PC-9 (cell line): ENCODE data around the gene CMTM4. TPM values are rescaled to one million over a fixed set of nuclear protein-coding genes. Genes with fewer than 3 reads are reported as not detected.

ENCODE experiments used
- BruUV-seq: library from RNA; stranded (reverse); fragments of 400-500 nt; replicated peaks from 2 replicates; lab custom pipeline; 2021; lab: Mats Ljungman, UMichigan
- CTCF ChIA-PET: fragments of 300-600 bp; sonication (Branson Sonifier 250); formaldehyde crosslinking; loops from one replicate; lab custom pipeline; 2022; ENCODE audit warnings: antibody characterized with exemption; lab: Charles Lee
- POLR2A ChIA-PET: fragments of 300-600 bp; sonication (Branson Sonifier 250); formaldehyde crosslinking; loops from one replicate; lab custom pipeline; 2022; ENCODE audit warnings: antibody characterized with exemption; ENCODE audit not compliant: unreplicated experiment; lab: Charles Lee
- DNase-seq, 2 experiments: peaks; one replicate each; pipeline versions ENCODE4 v3.0.0 to v3.0.0-alpha.2; 2015 to 2022; ENCODE audit warnings: mixed read lengths in 1 of 2
- H2AFZ ChIP-seq: fragments of 200-600 bp; sonication (generic); 2 replicates; pipeline ENCODE4 v1.8.1; 2017; ENCODE audit warnings: antibody characterized with exemption
- H3F3A ChIP-seq: fragments of 200-600 bp; sonication (generic); 2 replicates; pipeline ENCODE4 v1.8.1; 2017; ENCODE audit warnings: antibody characterized with exemption, mild to moderate bottlenecking, low read depth; ENCODE audit not compliant: insufficient read depth
- H3K27ac ChIP-seq: fragments of 200-600 bp; sonication (generic); 2 replicates; pipeline ENCODE4 v1.6.1; 2016; ENCODE audit warnings: mixed run types
- H3K27me3 ChIP-seq: fragments of 200-600 bp; sonication (generic); 2 replicates; pipeline ENCODE4 v1.6.1; 2016; ENCODE audit warnings: low read depth, mixed run types; ENCODE audit not compliant: insufficient read depth
- H3K36me3 ChIP-seq: fragments of 200-600 bp; sonication (generic); 2 replicates; pipeline ENCODE4 v1.6.1; 2016; ENCODE audit warnings: low read depth, mixed run types
- H3K4me1 ChIP-seq: fragments of 200-600 bp; sonication (generic); replicated peaks from 2 replicates; pipeline ENCODE4 v1.6.1; 2016; ENCODE audit warnings: mixed run types; ENCODE audit not compliant: insufficient read depth
- H3K4me2 ChIP-seq: fragments of 200-600 bp; sonication (generic); 2 replicates; pipeline ENCODE4 v1.6.1; 2017; ENCODE audit warnings: mixed run types
- H3K4me3 ChIP-seq: fragments of 200-600 bp; sonication (generic); 2 replicates; pipeline ENCODE4 v1.6.1; 2016; ENCODE audit warnings: mixed run types
- H3K79me2 ChIP-seq: fragments of 200-600 bp; sonication (generic); 2 replicates; pipeline ENCODE4 v1.6.1; 2017; ENCODE audit warnings: low read depth, mixed run types
- H3K9me2 ChIP-seq: fragments of 200-600 bp; sonication (generic); 2 replicates; pipeline ENCODE4 v1.8.1; 2017; ENCODE audit warnings: mild to moderate bottlenecking; ENCODE audit not compliant: insufficient read depth
- H3K9me3 ChIP-seq: fragments of 200-600 bp; sonication (generic); 2 replicates; pipeline ENCODE4 v1.8.1; 2016; ENCODE audit warnings: low read depth; ENCODE audit not compliant: insufficient read depth
- H4K20me1 ChIP-seq: fragments of 200-600 bp; sonication (generic); 2 replicates; pipeline ENCODE4 v1.8.1; 2017; ENCODE audit not compliant: insufficient read depth
- EZH2 ChIP-seq: fragments of 200-600 bp; sonication (generic); IDR thresholded peaks from 2 replicates; pipeline ENCODE4 v1.8.0; 2017; ENCODE audit warnings: antibody characterized with exemption, low read depth
- intact Hi-C: fragments of 100-400 bp; cut with micrococcal nuclease; formaldehyde crosslinking; loops from one replicate; pipeline ENCODE4 v1.10.0; 2022; ENCODE audit not compliant: unreplicated experiment
- total RNA-seq: library from RNA; stranded (reverse); gene quantifications from 2 replicates; pipeline ENCODE4 v1.2.3, GENCODE V29; 2021
- TF ChIP-seq, protein P1 (sequence below): fragments of 200-600 bp; sonication (generic); conservative IDR thresholded peaks from 2 replicates; pipeline ENCODE4 v1.6.1; 2017; ENCODE audit warnings: mixed run types, antibody characterized with exemption, mild to moderate bottlenecking, moderate library complexity

The CMTM4 gene
- total RNA-seq, 1 experiment from 2014 or later, result 81.3 TPM

DNA sequence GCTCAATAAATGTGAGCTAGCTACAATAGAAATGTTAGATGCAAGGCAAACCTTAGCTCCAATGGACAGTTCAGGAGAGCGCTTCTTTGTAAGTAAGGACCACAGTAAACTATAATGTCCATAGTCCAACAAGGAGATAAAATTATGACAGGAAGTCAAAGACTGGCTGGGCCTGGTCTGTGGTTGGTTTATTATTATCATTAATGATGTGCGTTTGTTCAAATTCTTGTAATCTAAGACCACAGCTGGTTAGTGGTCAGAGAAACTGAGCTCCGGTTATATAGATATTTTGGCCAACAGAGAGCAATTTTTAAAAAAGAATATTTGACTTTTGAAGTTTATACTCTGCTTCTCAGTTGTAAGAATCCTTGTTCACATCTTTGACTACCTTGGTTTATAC, 122.0 kb downstream of the CMTM4 start:
- Histone ChIP-seq H3K4me3 (no peak overlapping the region), H4K20me1 (no peaks in the 10 kb centered on the region), H3K9me3 (no peaks in the 10 kb centered on the region), H3K9me2 (no peaks in the 10 kb centered on the region), H3K4me2 (no peak overlapping the region), H3K36me3 (no peaks in the 10 kb centered on the region), H3K27ac (no peak overlapping the region), H2AFZ (no peak overlapping the region), H3F3A (peaks cover 14% of the 10 kb centered on the region), H3K79me2 (no peaks in the 10 kb centered on the region), H3K27me3 (no peaks in the 10 kb centered on the region), H3K4me1 (peaks cover 11% of the 10 kb centered on the region)
- intact Hi-C loops, result no loop called here
- no peak for DNase-seq
- no TSS peak for BruUV-seq
- ChIA-PET CTCF (no interaction called here), POLR2A (interaction anchor here (0.5 to 0.6 kb wide), 2 partner anchors 92 to 524 kb away, joined by 3 to 14 read pairs; no protein-coding TSS in a partner anchor)
- TF ChIP-seq EZH2, result no peak
- TF ChIP-seq, protein P1, sequence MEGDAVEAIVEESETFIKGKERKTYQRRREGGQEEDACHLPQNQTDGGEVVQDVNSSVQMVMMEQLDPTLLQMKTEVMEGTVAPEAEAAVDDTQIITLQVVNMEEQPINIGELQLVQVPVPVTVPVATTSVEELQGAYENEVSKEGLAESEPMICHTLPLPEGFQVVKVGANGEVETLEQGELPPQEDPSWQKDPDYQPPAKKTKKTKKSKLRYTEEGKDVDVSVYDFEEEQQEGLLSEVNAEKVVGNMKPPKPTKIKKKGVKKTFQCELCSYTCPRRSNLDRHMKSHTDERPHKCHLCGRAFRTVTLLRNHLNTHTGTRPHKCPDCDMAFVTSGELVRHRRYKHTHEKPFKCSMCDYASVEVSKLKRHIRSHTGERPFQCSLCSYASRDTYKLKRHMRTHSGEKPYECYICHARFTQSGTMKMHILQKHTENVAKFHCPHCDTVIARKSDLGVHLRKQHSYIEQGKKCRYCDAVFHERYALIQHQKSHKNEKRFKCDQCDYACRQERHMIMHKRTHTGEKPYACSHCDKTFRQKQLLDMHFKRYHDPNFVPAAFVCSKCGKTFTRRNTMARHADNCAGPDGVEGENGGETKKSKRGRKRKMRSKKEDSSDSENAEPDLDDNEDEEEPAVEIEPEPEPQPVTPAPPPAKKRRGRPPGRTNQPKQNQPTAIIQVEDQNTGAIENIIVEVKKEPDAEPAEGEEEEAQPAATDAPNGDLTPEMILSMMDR, result no peak

DNA sequence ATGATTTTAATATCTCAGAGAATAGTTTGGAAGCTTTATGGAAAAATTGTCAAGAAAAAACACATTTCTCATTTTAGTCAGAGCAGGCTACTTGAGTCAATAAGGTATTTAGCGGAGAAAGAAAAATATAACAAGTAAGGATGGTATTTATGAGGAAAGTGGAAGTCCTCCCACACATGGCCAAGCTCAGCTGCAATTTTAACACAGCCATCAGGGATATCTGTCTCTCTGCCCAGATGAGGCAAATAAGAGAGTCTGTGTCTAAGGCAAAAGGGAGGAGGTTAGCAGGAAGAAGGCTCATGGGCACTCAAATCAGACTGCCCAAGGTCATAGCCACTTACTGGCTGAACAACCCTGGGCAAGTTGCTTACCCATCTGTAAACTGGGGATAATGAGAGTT, 122.5 kb downstream of the CMTM4 start:
- Histone ChIP-seq H2AFZ (no peak overlapping the region), H3K27ac (no peak overlapping the region), H3F3A (peaks cover 17% of the 10 kb centered on the region), H3K79me2 (no peaks in the 10 kb centered on the region), H3K9me3 (no peaks in the 10 kb centered on the region), H3K27me3 (no peaks in the 10 kb centered on the region), H4K20me1 (no peaks in the 10 kb centered on the region), H3K4me1 (peaks cover 15% of the 10 kb centered on the region), H3K9me2 (no peaks in the 10 kb centered on the region), H3K4me2 (no peak overlapping the region), H3K4me3 (no peak overlapping the region), H3K36me3 (no peaks in the 10 kb centered on the region)
- no peak for DNase-seq
- intact Hi-C loops, result no loop called here
- BruUV-seq, result no TSS peak
- TF ChIP-seq EZH2, result no peak
- TF ChIP-seq, protein P1, result no peak
- CTCF ChIA-PET, result no interaction called here
- POLR2A ChIA-PET, result interaction anchor here (0.5 to 0.6 kb wide), 2 partner anchors 91 to 525 kb away, joined by 3 to 14 read pairs; no protein-coding TSS in a partner anchor

DNA sequence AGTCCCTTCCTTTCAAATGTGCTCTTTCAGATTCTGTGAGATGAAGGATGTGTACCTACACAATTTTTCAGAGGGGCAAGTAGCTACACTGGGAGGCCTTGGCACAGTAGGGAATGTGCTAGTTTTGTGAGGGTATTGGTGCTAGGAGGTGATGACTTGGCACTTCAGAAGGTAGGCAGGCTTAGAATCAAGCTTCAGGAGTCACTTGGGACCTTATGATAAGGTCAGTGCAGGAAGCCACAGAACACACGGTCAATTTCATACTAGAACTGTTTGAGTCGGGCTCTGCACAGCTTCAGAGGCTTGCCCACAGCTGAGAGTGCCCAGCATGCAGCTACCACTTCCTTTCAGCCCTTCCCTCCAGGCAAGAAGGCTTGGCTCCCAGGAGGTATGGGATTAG, 124.2 kb downstream of the CMTM4 start:
- H3K36me3 ChIP-seq, result no peaks in the 10 kb centered on the region
- BruUV-seq, result no TSS peak
- H3K27ac ChIP-seq, result no peak overlapping the region
- DNase-seq, result no peak
- 0 out of 2 replicates have a peak, but pooled peaks cover 3% of the 10 kb centered on the region for H3K9me3 ChIP-seq
- ChIA-PET CTCF (no interaction called here), POLR2A (no interaction called here)
- H3F3A ChIP-seq, result peaks cover 17% of the 10 kb centered on the region
- H3K79me2 ChIP-seq, result no peaks in the 10 kb centered on the region
- H3K27me3 ChIP-seq, result no peaks in the 10 kb centered on the region
- intact Hi-C loops, result no loop called here
- H3K9me2 ChIP-seq, result no peaks in the 10 kb centered on the region
- H2AFZ ChIP-seq, result no peak overlapping the region
- no peaks in the 10 kb centered on the region for H4K20me1 ChIP-seq
- peaks cover 22% of the 10 kb centered on the region for H3K4me1 ChIP-seq
- H3K4me3 ChIP-seq, result no peak overlapping the region
- no peak overlapping the region for H3K4me2 ChIP-seq
- no peak for TF ChIP-seq EZH2
- TF ChIP-seq, protein P1, result no peak
